ENCODE results near the gene CLNK.

The CLNK gene

DNA sequence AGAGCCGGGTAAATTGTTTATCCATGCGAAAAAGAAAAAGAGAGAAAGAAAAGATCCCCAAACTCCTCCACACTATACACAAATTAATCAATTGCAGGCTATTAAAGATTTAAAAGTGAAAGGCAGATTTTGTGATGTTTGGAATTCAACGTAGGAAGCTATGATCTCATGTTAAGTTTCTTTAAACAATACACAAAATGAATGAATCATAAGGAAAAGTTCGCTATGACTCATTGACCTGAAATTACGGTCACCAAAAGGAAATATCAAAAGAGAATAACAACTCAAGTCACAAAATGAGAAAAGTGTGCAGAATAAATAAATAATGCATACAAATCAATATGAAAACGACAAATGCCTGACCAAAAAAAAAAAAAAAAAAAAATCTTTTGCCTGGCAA lies 28.6 kb downstream of the CLNK start:
- TF ChIP-seq EZH2 (IDR thresholded peaks at IDR 0.05; ENCODE audit: borderline replicate concordance, low read length) (no peak), CTCF (IDR thresholded peaks at IDR 0.05; ENCODE audit: low read length) (no peak)
- Histone ChIP-seq H3K9ac (ENCODE audit: low read length) (no peak overlapping the region), H2AFZ (ENCODE audit: low read length) (no peak overlapping the region), H3K9me2 (ENCODE audit: low read depth, low read length) (no peaks in the 10 kb centered on the region), H4K20me1 (ENCODE audit: insufficient read depth, low read length) (no peaks in the 10 kb centered on the region), H3F3A (ENCODE audit: insufficient read depth, low read length) (no peaks in the 10 kb centered on the region), H3K9me3 (ENCODE audit: low read length) (no peaks in the 10 kb centered on the region), H3K4me2 (ENCODE audit: low read length) (no peak overlapping the region), H3K4me3 (ENCODE audit: low read depth, low read length, poor library complexity, severe bottlenecking) (no peak overlapping the region), H3K27ac (ENCODE audit: low read depth, low read length, poor library complexity, severe bottlenecking) (no peak overlapping the region), H3K79me2 (ENCODE audit: insufficient read depth, low read length) (no peaks in the 10 kb centered on the region), H3K27me3 (ENCODE audit: insufficient read depth, low read length) (no peaks in the 10 kb centered on the region), H3K4me1 (ENCODE audit: insufficient read depth, low read length, severe bottlenecking) (no peaks in the 10 kb centered on the region), H3K36me3 (ENCODE audit: insufficient read depth, low read length) (no peaks in the 10 kb centered on the region)

DNA sequence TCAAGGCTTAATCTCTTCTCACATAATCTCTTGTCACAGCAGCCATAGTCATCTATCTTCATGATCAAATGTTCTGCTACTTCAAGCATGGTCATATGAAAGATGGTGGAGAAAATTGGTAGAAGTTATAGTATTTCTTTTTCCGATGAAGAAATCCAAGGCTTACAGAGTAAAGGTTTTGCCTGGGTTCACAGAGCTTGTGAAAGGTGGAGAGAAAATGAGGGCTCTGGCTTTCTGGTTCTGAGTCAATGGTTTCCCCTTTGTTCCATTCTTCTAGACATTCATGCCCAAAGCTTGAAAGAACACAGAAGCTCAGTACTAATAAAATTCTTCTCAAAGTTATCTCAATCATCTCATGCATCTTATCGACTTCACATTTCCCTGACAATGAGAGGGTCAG lies 36.1 kb downstream of the CLNK start:
- H3K4me2 ChIP-seq (ENCODE audit: low read length) = no peak overlapping the region
- H3K4me1 ChIP-seq (ENCODE audit: insufficient read depth, low read length, severe bottlenecking) = no peaks in the 10 kb centered on the region
- H3F3A ChIP-seq (ENCODE audit: insufficient read depth, low read length) = no peaks in the 10 kb centered on the region
- no peak overlapping the region for H3K4me3 ChIP-seq (ENCODE audit: low read depth, low read length, poor library complexity, severe bottlenecking)
- no peak overlapping the region for H3K9ac ChIP-seq (ENCODE audit: low read length)
- H3K27ac ChIP-seq (ENCODE audit: low read depth, low read length, poor library complexity, severe bottlenecking) = no peak overlapping the region
- H3K27me3 ChIP-seq (ENCODE audit: insufficient read depth, low read length) = no peaks in the 10 kb centered on the region
- no peaks in the 10 kb centered on the region for H3K9me2 ChIP-seq (ENCODE audit: low read depth, low read length)
- no peaks in the 10 kb centered on the region for H3K9me3 ChIP-seq (ENCODE audit: low read length)
- H4K20me1 ChIP-seq (ENCODE audit: insufficient read depth, low read length) = no peaks in the 10 kb centered on the region
- H3K79me2 ChIP-seq (ENCODE audit: insufficient read depth, low read length) = no peaks in the 10 kb centered on the region
- no peaks in the 10 kb centered on the region for H3K36me3 ChIP-seq (ENCODE audit: insufficient read depth, low read length)
- no peak overlapping the region for H2AFZ ChIP-seq (ENCODE audit: low read length)
- TF ChIP-seq CTCF (IDR thresholded peaks at IDR 0.05; ENCODE audit: low read length) = no peak
- TF ChIP-seq EZH2 (IDR thresholded peaks at IDR 0.05; ENCODE audit: borderline replicate concordance, low read length) = no peak

DNA sequence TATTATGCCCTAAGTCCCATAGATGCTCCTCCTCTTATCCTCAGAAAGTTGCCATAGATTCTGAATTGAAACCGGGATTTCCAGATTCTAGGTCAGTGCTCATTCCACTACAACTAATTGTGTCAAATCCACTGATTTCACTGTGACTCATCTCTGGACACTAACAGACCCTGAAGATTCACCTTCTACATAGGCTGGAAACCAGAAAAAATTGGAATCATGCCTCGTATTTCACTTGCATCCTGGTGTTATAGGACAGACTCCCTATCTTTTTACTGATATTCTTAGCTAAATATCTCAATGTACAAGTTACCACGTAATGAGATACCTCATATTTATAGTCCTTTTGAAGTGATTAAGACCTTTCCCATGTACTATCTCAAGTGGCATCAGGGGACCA lies 36.7 kb downstream of the CLNK start:
- H3K79me2 ChIP-seq (ENCODE audit: insufficient read depth, low read length) = no peaks in the 10 kb centered on the region
- H3K4me3 ChIP-seq (ENCODE audit: low read depth, low read length, poor library complexity, severe bottlenecking) = no peak overlapping the region
- H3K9me3 ChIP-seq (ENCODE audit: low read length) = no peaks in the 10 kb centered on the region
- no peak overlapping the region for H2AFZ ChIP-seq (ENCODE audit: low read length)
- no peak overlapping the region for H3K4me2 ChIP-seq (ENCODE audit: low read length)
- no peaks in the 10 kb centered on the region for H3K36me3 ChIP-seq (ENCODE audit: insufficient read depth, low read length)
- no peaks in the 10 kb centered on the region for H3K9me2 ChIP-seq (ENCODE audit: low read depth, low read length)
- no peak overlapping the region for H3K27ac ChIP-seq (ENCODE audit: low read depth, low read length, poor library complexity, severe bottlenecking)
- H3K9ac ChIP-seq (ENCODE audit: low read length) = no peak overlapping the region
- H3K27me3 ChIP-seq (ENCODE audit: insufficient read depth, low read length) = no peaks in the 10 kb centered on the region
- no peaks in the 10 kb centered on the region for H4K20me1 ChIP-seq (ENCODE audit: insufficient read depth, low read length)
- no peaks in the 10 kb centered on the region for H3K4me1 ChIP-seq (ENCODE audit: insufficient read depth, low read length, severe bottlenecking)
- no peak for TF ChIP-seq CTCF (IDR thresholded peaks at IDR 0.05; ENCODE audit: low read length)
- TF ChIP-seq EZH2 (IDR thresholded peaks at IDR 0.05; ENCODE audit: borderline replicate concordance, low read length) = no peak
- H3F3A ChIP-seq (ENCODE audit: insufficient read depth, low read length) = no peaks in the 10 kb centered on the region

Measured in OCI-LY1 (cell line).